Endothelial cell of umbilical vein (primary cell): ENCODE measurements around the gene RNF121.

Experiments
- EZH2 ChIP-seq: IDR thresholded peaks from 2 replicates; pipeline ENCODE4 v1.6.1; 2012; ENCODE audit warnings: borderline replicate concordance, low read depth, mild to moderate bottlenecking, moderate library complexity, low read length, inconsistent platforms; ENCODE audit not compliant: severe bottlenecking
- FOS ChIP-seq: IDR thresholded peaks from 2 replicates; pipeline ENCODE4 v1.6.1; 2011; ENCODE audit warnings: mild to moderate bottlenecking, low read length, moderate library complexity, borderline replicate concordance; ENCODE audit not compliant: insufficient read depth
- GATA2 ChIP-seq: IDR thresholded peaks from 2 replicates; pipeline ENCODE4 v1.7.0; 2011; ENCODE audit warnings: low read depth, mild to moderate bottlenecking, moderate library complexity, mixed read lengths, low read length; ENCODE audit not compliant: insufficient read length, insufficient read depth
- JUN ChIP-seq: IDR thresholded peaks from 2 replicates; pipeline ENCODE4 v1.6.1; 2011; ENCODE audit warnings: borderline replicate concordance, low read depth; ENCODE audit not compliant: insufficient read length, insufficient read depth
- MYC ChIP-seq: IDR thresholded peaks from one replicate; pipeline ENCODE4 v1.6.1; 2011; ENCODE audit warnings: mild to moderate bottlenecking, low read depth, low read length
- POLR2A ChIP-seq: IDR thresholded peaks from 2 replicates; pipeline ENCODE4 v1.6.1; 2012; ENCODE audit warnings: low read depth, mild to moderate bottlenecking, control low read depth, low read length
- POLR2AphosphoS5 ChIP-seq: IDR thresholded peaks from 2 replicates; pipeline ENCODE4 v1.6.1; 2012; ENCODE audit warnings: low read depth, mild to moderate bottlenecking, control low read depth, low read length, moderate library complexity; ENCODE audit not compliant: insufficient read depth
- TF ChIP-seq, protein P1 (sequence below), 2 donors: IDR thresholded peaks; 1 replicate in 1 of 2; 2 replicates in 1 of 2; pipeline ENCODE4 v1.5.1; 2011; ENCODE audit warnings: low read length in 2 of 2, mild to moderate bottlenecking in 2 of 2, moderate library complexity in 2 of 2, control low read depth in 1 of 2, inconsistent platforms in 1 of 2, low read depth in 1 of 2; ENCODE audit not compliant: insufficient read depth in 1 of 2; ENCODE audit errors: extremely low read depth in 1 of 2
- TF ChIP-seq, protein P2 (sequence below): IDR thresholded peaks from 2 replicates; pipeline ENCODE4 v1.6.1; 2011; ENCODE audit not compliant: insufficient read depth, insufficient read length

DNA sequence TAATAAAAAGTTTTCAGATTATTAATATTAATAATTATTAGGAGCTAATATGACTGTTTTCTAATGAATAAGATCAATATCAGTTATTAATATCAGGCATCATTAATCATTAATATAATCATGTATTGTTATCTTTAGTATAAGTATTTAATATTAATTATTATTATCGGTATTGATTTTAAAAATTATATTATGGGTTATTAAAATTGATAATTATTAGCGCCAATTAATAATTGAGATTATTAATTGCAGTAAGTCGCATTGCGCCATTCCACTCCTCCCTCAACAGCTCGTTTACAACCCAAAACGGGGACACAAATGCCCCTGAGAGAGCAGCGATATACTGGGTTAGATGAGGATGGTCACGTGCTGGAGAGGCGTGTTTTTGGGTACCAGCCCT is 20.6 kb upstream of the RNF121 start:
- TF ChIP-seq, protein P1, sequence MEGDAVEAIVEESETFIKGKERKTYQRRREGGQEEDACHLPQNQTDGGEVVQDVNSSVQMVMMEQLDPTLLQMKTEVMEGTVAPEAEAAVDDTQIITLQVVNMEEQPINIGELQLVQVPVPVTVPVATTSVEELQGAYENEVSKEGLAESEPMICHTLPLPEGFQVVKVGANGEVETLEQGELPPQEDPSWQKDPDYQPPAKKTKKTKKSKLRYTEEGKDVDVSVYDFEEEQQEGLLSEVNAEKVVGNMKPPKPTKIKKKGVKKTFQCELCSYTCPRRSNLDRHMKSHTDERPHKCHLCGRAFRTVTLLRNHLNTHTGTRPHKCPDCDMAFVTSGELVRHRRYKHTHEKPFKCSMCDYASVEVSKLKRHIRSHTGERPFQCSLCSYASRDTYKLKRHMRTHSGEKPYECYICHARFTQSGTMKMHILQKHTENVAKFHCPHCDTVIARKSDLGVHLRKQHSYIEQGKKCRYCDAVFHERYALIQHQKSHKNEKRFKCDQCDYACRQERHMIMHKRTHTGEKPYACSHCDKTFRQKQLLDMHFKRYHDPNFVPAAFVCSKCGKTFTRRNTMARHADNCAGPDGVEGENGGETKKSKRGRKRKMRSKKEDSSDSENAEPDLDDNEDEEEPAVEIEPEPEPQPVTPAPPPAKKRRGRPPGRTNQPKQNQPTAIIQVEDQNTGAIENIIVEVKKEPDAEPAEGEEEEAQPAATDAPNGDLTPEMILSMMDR (IDR thresholded peaks at IDR 0.05; ENCODE audit: extremely low read depth in 1 of 2, insufficient read depth in 1 of 2, low read depth in 1 of 2, low read length in 2 of 2): no peak
- TF ChIP-seq FOS: no peak
- no peak for TF ChIP-seq EZH2
- no peak for TF ChIP-seq POLR2A
- no peak for TF ChIP-seq MYC
- no peak for TF ChIP-seq GATA2
- TF ChIP-seq, protein P2, sequence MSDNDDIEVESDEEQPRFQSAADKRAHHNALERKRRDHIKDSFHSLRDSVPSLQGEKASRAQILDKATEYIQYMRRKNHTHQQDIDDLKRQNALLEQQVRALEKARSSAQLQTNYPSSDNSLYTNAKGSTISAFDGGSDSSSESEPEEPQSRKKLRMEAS: no peak
- TF ChIP-seq POLR2AphosphoS5: no peak
- TF ChIP-seq JUN: no peak
